AG09319 (cell line): ENCODE measurements around the gene KCNA3.

ENCODE experiments used
- DNase-seq: peaks from one replicate; pipeline ENCODE4 v3.0.0-alpha.2; 2010; ENCODE audit warnings: low read depth; ENCODE audit errors: extremely low read depth
- CTCF ChIP-seq: IDR thresholded peaks from 2 replicates; pipeline ENCODE4 v1.5.1; 2011; ENCODE audit warnings: low read depth, mild to moderate bottlenecking, inconsistent platforms, low read length, moderate library complexity

KCNA3 gene

GRCh38 chr1:110634455-110635311 is 40.1 kb downstream of the KCNA3 start:
- TF ChIP-seq CTCF: no peak
- peak; percentile 18 for DNase-seq

GRCh38 chr1:110634086-110634454 is 40.7 kb downstream of the KCNA3 start:
- no peak for DNase-seq
- TF ChIP-seq CTCF: no peak

- no peak for DNase-seq
- TF ChIP-seq CTCF: no peak
Measured at GRCh38 chr1:110633646-110634030, 41.1 kb downstream of the KCNA3 start.

- no peak for TF ChIP-seq CTCF
- no peak for DNase-seq
Measured at GRCh38 chr1:110631836-110632620, 42.7 kb downstream of the KCNA3 start.

- TF ChIP-seq CTCF: peak; percentile 88
- peak; percentile 5 for DNase-seq
Measured at GRCh38 chr1:110630839-110631663, 43.7 kb downstream of the KCNA3 start.

GRCh38 chr1:110628323-110629105 is 46.2 kb downstream of the KCNA3 start:
- no peak for DNase-seq
- no peak for TF ChIP-seq CTCF
